DMS53 treated with DMSO at 0.1 percent for 48 hours (cell line): Measurements from ENCODE around the gene YWHAE.
"Not testable (repeated sequence)": the region's sequence is repeated elsewhere in the genome, so short reads cannot be mapped to it uniquely, and the experiment has no call there.

ENCODE experiments used
- DNase-seq: peaks from one replicate; lab custom pipeline; 2025; ENCODE audit not compliant: unreplicated experiment; lab: John Stamatoyannopoulos, UW

Gene YWHAE

DNA sequence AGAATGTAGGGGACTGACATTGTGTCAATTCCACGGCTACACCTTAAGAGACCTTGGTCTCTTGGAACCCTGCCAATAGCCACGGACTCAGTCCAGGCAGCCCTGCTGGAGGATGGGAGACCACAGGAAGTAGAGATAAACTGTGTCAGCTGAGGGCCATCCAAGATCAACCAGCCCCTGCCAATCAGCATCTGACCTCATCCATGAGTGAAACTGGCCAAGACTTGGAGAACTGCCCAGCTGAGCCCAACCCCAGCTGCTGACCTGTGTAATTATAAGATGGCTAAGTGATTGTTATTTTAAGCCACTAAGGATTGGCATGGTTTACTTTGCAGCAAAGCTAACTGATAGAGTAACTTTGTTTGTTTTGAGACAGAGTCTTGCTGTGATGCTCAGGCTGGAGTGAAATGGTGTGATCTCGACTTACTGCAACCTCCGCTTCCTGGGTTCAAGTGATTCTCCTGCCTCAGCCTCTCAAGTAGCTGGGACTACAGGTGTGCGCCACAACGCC lies 13.3 kb upstream of the YWHAE start:
- peak; percentile 49 for DNase-seq

DNA sequence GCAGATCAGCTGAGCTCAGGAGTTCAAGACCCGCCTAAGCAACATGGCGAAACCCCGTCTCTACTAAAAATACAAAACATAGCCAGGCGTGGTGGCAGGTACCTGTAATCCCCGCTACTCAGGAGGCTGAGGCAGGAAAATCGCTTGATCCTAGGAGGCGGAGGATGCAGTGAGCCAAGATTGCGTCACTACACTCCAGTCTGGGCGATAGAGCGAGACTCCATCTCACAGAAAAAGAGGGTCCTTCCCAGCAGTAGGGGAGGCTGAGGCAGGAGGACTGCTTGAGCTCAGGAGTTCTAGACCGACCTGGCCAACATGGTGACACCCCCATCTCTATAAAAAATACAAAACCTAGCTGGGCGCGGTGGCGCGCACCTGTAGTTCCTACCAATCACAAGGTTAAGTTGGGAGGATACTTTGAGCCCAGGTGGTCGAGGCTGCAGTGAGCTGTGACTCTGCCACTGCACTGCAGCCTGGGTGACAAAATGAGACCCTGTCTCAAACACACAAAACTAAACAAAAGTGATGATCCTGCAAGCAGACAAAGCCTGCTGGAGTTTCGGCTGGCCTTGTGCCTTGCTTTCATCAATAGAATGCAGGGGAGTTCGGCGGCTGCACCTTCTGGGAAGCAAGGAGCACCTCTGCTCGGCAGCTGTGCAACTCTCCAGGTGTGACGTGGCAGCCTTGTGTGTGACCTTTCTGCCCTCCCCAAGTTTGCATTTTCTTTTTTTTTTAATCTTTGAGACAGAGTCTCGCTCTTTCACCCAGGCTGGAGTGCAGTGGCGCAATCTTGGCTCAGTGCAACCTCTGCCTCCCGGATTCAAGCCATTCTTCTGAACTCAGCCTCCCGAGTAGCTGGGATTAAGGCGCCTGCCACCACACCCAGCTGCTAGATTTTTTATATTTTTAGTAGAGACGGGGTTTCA lies 12.4 kb upstream of the YWHAE start:
- DNase-seq = no peak

DNA sequence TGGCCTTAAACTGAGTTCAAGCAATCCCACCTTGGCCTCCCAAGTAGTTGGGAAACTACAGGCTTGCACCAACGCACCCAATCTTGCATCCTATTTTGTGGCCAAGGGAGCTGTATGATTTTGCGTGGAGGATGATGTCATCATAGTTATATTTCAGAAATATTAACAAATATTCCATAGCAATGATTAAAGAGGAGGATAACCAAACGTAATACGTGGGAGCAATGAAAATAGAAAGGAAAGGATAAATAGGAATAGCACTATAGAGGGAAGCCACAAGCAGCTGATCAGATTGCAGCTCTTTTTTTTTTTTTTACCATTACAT lies 2.2 kb upstream of the YWHAE start:
- DNase-seq = no peak

DNA sequence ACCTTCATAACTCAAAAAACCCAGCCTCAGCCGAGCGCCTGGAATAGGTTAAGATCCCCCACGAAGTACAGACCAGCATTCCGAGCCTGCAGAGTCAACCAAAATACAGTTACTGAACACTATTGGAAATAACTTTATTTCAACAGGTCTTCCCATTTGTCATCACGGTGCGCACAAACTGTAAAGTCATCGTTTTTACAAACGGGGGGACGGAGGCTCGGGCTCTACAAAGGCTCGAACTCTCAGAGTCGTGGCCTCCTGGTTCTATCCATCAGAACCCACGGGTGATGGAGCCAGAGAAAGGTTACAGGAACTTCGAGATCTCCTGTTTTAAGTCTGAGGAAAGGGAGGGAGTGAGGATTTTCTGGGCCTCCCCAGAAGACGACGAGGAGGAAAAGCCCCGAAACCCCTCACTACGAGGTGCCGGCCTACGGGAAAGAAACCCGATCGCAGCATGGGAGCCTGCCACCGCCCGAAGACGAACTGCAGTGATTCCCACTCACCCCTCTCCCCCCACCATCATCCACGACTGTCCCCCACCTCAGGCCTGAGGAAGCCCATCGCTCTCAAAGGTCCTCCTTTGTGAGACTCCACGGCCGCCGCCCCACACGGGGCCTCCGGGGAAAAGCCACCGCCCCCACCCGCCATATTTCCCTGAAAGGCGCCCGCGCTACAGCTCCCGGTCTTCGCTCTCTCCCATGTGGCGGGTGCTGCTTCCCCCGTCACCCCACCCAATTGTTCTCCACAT lies 917 bp downstream of the YWHAE start:
- no peak for DNase-seq

DNA sequence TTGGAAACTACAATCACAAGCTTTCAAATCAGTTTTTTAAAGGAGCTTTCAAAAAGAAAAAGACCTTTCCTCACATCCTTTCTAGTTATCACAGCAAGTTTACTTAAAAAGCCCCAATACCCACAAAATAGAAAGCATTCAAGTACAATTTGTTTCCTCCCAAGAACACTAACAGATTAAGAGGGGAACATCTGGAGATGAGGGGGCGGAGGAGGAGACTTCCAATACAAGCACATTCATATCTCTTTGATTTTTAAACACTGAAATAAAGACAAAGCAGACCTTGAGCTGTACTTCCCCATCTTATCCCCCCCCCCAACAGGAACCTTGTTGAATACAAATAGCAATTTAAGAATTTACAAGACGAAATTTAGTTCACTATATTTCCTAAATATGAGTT lies 2.0 kb downstream of the YWHAE start:
- DNase-seq = no peak

DNA sequence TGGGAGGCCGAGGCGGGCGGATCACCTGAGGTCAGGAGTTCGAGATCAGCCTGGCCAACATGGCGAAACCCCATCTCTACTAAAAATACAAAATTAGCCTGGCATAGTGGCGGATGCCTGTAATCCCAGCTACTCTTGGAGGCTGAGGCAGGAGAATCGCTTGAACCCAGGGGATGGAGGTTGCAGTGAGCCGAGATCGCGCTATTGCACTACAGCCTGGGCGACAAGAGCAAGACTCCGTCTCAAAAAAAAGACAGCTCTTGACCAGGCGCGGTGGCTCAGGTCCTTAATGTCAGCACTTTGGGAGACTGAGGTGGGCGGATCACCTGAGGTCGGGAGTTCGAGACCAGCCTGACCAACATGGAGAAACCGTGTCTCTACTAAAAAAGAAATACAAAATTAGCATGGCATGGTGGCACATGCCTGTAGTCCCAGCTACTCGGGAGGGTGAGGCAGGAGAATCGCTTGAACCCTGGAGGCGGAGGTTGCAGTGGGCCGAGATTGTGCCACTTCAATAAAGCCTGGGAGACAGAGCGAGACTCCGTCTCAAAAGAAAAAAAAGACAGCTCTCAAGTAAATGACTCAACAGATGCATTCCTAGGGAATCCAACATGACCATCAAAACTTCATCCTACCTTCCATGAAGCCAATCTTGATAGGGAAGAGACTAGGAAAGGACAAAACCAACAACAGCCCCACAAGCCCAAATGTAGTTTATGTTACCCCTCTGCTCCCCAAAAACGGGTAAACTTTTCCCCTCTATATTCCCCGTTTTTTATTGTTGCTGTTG lies 4.0 kb downstream of the YWHAE start:
- DNase-seq = not testable (repeated sequence)

DNA sequence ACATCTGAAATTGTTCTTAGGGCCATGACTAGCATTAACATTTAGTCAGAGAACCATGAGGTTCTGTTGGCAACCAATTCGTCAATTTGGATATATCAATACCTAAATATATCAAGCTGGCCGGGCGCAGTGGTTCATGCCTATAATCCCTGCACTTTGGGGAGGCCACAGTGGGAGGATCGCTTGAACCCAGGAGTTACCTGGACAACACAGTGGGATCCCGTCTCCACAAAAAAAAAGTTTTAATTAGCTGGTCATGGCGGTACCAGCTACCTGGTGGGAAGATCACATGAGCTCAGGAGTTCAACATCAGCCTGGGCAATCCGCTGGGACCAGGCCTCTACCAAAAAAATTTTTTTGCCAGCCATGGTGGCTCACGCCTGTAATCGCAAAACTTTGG lies 8.4 kb downstream of the YWHAE start:
- DNase-seq = no peak

DNA sequence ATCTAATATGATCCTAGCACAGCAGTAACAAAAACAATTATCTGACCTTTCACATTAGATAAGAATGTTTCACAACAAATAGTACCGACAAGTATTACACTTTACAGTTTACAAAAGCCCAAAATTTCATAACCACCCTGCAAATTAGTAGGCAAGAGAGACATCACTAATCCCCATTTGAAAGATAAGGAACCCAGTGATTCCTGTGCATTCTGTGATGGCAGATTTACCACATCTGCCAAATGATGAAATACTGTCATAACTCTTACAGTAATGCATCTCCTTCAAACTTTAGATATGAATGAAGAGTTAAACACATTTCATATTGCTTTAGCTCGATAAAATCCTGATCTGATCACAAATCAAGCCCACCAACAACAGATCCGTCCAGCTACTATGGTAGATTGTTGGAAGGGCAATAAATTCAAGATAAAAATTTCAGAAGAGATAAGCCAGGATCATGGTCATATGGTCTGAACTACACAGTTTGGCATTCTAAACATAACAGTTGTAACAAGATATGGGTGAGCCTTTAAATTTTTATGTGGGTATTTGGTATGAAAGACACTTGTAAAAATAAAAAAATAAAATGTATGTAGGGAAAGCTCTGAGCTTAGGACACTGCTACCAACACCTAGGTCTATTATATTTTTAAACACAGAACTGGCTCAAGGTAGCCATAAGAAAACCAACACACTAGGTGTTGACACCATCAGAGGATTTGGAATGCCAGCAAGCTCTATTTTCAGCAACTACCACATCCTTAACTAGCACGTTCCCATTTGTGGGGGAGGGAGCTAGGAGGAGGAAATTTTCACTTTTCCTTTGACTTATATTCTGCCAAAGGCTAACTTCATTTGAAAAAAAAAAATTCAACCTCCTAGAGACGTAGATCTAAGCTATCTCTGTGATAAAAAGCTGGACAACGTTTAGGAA lies 9.3 kb downstream of the YWHAE start:
- no peak for DNase-seq

DNA sequence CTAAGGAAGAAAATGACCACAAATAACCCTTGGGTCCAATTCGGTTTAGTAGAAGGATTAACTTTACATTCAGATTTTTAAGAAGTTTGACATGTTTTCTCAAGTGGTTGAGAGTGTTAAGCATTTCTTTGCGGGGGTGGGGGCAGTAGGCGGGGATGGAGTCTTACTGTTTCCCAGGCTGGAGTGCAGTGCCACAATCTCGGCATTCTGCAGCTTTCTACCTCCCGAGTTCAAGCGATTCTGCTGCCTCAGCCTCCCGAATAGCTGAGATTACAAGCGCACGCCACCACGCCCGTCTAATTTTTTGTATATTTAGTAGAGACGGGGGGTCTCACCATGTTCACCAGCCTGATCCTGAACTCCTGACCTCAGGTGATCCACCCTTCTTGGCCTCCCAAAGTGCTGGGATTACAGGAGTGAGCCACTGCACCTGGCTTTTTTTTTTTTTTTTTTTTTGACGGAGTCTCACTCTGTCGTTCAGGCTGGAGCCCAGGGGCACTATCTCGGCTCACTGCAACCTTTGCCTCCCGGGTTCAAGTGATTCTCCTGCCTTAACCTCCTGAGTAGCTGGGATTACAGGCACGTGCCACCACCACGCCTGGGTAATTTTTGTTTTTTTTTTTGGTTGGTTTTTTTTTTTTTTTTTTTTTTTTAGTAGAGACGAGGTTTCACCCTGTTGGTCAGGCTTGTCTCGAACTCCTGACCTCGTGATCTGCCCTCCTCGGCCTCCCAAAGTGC lies 12.4 kb downstream of the YWHAE start:
- DNase-seq = not testable (repeated sequence)

DNA sequence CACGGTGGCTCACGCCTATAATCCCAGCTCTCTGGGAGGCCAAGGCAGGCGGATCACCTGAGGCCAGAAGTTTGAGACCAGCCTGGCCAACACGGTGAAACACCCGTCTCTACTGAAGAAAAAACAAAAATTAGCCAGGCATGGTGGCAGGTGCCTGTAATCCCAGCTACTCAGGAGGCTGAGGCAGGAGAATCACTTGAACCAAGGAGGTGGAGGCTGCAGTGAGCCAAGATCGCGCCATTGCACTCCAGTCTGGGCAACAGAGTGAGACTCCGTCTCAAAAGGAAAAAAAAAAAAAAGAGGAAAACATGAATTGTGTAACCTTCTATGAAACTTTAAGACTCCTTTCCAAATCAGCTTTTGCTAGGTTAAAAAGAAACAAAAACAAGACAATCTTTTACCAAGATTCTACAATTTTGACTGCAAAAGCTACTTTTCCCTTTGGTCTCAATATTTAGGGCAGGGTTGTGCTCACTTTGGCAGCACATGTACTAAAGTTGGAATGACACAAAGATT lies 13.3 kb downstream of the YWHAE start:
- not testable (repeated sequence) for DNase-seq

DNA sequence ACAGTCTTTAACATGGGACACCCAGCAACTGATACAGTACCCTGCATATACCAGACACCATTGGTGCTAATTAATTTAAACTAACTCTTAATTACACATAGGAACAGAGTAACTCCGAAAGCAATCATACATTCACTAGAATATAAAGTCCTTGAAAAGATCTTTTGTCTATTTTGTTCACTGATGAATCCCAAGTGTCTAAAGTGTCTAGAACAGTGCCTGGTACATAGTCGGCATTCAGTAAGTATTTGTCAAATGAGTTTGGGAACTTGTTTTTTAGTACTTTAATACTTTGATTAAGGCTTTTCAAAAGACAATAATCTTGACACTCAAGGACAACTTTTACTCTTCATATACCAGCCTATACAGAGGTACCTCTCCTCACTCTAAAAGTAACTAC lies 13.8 kb downstream of the YWHAE start:
- DNase-seq = no peak

DNA sequence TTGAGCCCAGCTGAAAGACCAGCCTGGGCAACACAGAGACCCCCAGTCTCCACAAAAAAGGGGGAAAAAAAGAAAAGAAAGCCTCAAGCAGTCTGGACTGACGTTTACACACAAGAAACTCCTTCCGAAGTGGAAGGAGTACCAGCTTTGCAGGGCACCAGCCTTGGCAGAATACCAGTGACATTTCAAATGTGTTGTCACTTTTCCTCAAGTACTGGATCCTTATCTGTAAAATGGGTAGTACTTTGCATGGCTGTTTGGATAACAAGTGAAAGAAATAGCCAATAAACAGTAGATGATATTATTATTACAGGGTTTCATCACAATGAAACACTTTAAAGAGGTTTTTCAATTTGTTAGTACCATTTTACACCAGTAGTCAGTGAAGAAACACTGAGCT lies 14.2 kb downstream of the YWHAE start:
- DNase-seq = no peak

DNA sequence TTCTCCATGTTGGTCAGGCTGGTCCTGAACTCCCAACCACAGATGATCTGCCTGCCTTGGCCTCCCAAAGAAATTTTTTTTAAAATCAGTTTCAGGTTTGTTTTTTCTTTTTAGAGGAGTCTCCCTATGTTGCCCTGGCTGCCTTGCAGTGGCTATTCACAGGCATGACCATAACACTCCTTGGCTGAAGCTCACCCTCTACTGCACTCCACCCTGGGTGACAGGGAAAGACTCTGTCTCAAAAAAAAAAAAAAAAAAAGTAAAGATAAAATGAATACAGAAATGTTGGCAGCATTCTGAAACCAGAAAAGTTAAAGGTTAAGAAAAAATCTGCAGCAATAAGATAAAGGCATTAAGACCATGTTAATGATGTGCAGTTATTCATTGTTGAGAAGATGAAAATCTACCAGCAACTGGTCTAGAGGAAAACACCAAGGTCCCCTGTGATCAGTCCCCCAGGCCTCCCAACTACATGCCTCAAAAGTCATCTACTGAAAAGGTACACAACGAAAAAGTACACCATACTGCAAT lies 15.1 kb downstream of the YWHAE start:
- no peak for DNase-seq

DNA sequence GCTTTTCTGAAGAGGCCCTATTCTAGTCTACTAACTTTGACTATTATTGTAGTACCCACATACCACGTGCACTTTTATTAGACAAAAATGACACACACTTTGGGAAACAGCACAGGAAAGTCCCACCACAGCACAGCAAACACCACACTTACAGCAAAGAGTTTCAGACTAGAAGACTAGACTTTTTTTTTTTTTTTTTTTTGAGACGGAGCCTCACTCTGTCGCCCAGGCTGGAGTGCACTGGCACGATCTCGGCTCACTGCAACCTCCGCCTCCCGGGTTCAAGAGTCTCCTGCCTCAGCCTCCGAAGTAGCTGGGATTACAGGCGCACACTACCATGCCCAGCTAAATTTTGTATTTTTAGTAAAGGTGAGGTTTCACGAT lies 20.1 kb downstream of the YWHAE start:
- no peak for DNase-seq

DNA sequence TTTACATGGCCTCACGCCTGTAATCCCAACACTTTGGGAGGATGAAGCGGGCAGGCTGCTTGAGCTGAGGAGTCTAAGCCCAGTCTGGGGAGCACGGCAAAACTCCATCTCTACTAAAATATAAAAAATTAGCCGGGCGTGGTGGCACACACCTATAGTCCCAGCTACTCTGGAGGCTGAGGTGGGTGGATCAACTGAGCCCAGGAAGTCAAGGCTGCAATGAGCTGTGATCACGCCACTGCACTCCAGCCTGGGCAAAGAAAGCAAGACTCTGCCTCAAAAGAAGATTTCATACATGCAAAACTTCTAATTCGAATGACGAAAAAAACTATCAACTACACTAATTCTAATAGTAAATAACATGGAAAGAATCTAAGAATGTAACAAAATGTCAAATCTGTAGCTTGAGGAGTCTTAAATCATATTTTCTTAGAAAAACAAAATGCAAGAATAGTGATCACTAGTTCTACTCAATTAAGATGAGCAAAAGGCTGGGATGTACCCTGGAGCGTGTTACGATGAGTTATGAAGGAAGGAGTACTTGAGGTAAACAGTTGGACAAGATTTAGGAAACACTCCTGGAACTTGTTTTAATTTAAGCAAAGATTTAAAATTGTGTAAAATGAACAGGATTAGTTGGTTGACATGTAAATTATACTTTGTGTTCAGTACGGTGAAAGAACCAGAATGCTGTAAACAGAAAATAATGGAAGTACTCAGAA lies 20.7 kb downstream of the YWHAE start:
- no peak for DNase-seq

DNA sequence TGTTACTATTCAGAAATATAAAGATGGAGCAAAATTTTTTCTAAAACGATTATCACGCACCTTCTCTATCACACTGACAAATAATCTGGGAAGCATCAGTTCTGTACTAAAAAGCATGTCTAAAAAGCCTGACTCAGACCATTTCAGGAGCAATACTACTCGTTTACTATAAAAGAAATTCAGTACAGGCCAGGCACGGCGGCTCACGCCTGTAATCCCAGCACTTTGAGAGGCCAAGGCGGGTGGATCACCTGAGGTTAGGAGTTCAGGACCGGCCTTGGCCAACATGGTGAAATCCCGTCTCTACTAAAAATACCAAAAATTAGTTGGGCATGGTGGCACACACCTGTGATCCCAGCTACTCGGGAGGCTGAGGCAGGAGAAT lies 21.6 kb downstream of the YWHAE start:
- not testable (repeated sequence) for DNase-seq

DNA sequence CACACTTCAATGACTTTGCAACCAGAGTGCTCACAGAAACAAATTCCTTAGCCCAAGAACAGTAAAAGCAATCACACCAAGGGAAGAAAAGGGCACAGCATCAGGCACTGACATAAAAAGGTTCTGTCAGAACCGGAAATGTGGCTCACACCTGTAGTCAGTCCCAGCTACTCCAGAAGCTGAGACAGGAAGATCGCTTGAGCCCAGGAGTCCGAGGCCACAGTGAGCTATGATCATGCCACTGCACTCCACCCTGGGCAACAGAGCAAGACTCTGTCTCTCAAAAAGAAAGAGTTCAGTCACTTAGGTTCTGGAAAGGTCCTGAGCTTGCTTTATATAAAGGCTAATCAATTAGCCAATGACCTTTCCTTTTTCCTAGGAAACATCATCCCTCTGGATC lies 22.7 kb downstream of the YWHAE start:
- no peak for DNase-seq

DNA sequence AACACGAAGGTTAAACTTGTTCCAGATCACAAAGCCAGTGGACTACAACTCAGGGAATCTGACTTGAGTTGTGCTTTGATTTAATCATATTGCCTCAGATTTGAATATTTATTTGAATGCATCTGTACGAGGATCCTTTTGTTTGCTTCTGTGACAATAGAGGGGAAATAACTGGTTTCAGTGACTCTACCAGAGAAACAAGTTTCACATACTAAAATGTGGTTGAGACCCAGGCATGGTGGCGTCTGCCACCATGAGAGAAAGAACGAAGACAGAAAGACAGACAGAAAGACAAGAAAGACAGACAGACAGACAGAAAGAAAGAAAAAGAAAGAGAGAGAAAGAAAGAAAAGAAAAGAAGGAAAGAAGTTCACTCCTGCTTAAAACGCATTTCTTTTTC lies 24.0 kb downstream of the YWHAE start:
- DNase-seq = no peak

DNA sequence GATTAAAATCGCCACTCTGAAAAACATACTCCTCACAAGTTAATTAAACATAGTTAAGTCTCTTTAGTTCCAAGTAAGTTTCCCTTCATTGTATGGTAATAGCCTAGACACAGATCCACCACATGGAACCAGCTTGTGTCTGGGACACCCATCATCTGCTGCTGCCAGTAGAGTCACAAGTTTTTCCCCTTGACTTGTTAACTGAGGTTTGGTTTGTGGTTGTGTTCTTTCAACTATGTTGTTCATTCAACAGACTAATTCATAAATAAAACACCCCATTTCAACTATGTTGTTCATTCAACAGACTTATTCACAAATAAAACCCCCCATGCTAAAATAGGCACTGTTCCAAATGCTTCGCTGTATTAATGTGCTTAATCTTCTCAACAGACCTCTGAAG lies 24.4 kb downstream of the YWHAE start:
- DNase-seq = no peak
